Measurements from ENCODE around the gene CDON.
A peak's percentile ranks its signal among the peaks of the same experiment; 100 is the strongest.

CDON gene

DNA sequence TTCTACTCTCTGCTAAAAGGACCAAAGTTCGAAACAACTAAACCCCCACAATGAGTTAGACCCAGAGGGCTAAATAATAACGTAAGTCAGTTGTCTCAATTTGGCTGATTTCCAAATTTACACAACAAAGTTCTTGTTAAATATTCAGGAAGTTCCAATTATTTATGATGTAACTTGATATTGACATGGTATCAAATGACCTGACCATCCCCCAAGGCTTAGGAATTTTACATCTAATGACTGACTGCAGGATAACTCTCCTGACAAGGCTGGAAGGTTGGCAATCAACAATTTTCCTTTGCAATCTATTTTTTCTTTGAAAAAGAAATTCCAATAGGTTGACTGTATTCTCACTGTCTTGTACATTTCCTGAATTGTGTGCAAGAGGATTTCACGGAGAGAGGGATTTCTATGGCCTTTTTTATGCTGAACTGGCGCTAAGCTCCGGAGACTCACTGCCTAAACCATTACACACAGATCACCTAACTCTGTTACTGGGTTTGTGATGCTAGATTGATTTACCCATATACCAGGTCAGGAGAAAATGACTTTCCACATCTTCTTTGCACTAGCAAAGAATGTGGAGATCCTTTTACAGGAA is 9.6 kb upstream of the CDON start:
- Histone ChIP-seq H3K27ac (replicated peaks) (no peak overlapping the region), H3K4me3 (replicated peaks; ENCODE audit: insufficient read depth, low read length) (no peak overlapping the region), H3K27me3 (ENCODE audit: insufficient read depth, poor library complexity, severe bottlenecking) (no peaks in the 10 kb centered on the region)
- TF ChIP-seq POLR2AphosphoS5 (IDR thresholded peaks at IDR 0.05; ENCODE audit: low read depth) (no peak), SPI1 (IDR thresholded peaks at IDR 0.05; ENCODE audit: borderline replicate concordance, low read depth) (no peak), GABPA (IDR thresholded peaks at IDR 0.05; ENCODE audit: low read depth) (no peak)
- TF ChIP-seq, protein P1, sequence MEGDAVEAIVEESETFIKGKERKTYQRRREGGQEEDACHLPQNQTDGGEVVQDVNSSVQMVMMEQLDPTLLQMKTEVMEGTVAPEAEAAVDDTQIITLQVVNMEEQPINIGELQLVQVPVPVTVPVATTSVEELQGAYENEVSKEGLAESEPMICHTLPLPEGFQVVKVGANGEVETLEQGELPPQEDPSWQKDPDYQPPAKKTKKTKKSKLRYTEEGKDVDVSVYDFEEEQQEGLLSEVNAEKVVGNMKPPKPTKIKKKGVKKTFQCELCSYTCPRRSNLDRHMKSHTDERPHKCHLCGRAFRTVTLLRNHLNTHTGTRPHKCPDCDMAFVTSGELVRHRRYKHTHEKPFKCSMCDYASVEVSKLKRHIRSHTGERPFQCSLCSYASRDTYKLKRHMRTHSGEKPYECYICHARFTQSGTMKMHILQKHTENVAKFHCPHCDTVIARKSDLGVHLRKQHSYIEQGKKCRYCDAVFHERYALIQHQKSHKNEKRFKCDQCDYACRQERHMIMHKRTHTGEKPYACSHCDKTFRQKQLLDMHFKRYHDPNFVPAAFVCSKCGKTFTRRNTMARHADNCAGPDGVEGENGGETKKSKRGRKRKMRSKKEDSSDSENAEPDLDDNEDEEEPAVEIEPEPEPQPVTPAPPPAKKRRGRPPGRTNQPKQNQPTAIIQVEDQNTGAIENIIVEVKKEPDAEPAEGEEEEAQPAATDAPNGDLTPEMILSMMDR (IDR thresholded peaks at IDR 0.05; ENCODE audit: insufficient read depth, low read length) = no peak
- TF ChIP-seq, protein P2, sequence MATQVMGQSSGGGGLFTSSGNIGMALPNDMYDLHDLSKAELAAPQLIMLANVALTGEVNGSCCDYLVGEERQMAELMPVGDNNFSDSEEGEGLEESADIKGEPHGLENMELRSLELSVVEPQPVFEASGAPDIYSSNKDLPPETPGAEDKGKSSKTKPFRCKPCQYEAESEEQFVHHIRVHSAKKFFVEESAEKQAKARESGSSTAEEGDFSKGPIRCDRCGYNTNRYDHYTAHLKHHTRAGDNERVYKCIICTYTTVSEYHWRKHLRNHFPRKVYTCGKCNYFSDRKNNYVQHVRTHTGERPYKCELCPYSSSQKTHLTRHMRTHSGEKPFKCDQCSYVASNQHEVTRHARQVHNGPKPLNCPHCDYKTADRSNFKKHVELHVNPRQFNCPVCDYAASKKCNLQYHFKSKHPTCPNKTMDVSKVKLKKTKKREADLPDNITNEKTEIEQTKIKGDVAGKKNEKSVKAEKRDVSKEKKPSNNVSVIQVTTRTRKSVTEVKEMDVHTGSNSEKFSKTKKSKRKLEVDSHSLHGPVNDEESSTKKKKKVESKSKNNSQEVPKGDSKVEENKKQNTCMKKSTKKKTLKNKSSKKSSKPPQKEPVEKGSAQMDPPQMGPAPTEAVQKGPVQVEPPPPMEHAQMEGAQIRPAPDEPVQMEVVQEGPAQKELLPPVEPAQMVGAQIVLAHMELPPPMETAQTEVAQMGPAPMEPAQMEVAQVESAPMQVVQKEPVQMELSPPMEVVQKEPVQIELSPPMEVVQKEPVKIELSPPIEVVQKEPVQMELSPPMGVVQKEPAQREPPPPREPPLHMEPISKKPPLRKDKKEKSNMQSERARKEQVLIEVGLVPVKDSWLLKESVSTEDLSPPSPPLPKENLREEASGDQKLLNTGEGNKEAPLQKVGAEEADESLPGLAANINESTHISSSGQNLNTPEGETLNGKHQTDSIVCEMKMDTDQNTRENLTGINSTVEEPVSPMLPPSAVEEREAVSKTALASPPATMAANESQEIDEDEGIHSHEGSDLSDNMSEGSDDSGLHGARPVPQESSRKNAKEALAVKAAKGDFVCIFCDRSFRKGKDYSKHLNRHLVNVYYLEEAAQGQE (IDR thresholded peaks at IDR 0.05; ENCODE audit: insufficient replicate concordance, low read depth) = no peak
- no peak for DNase-seq (ENCODE audit: low read depth in 1 of 2, low spot score in 1 of 2)

DNA sequence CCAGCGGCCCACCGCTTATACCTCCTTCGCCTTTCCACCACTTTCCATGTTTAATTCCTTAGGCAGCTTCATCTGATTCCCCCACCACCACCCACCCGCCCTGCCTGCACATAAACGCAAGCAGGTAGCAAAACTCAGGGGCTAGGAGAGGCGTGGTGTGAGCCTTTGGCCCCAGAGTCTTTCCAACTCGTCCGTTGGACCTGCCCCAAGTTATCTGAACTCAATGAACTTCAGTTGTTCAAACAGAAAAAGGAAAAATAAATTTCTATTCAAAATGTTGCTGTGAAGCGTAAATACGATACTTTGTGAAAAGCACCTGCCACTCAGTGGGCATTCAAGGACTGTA is 814 bp upstream of the CDON start:
- no peak for TF ChIP-seq GABPA (IDR thresholded peaks at IDR 0.05; ENCODE audit: low read depth)
- TF ChIP-seq SPI1 (IDR thresholded peaks at IDR 0.05; ENCODE audit: borderline replicate concordance, low read depth) = no peak
- no peak for TF ChIP-seq POLR2AphosphoS5 (IDR thresholded peaks at IDR 0.05; ENCODE audit: low read depth)
- TF ChIP-seq, protein P1 (IDR thresholded peaks at IDR 0.05; ENCODE audit: insufficient read depth, low read length) = no peak
- TF ChIP-seq, protein P2 (IDR thresholded peaks at IDR 0.05; ENCODE audit: insufficient replicate concordance, low read depth) = no peak
- Histone ChIP-seq H3K27me3 (ENCODE audit: insufficient read depth, poor library complexity, severe bottlenecking) (peaks cover 13% of the 10 kb centered on the region), H3K4me3 (replicated peaks; ENCODE audit: insufficient read depth, low read length) (peak overlapping the region; percentile 26), H3K27ac (replicated peaks) (no peak overlapping the region)
- no peak for DNase-seq (ENCODE audit: low read depth in 1 of 2, low spot score in 1 of 2)

DNA sequence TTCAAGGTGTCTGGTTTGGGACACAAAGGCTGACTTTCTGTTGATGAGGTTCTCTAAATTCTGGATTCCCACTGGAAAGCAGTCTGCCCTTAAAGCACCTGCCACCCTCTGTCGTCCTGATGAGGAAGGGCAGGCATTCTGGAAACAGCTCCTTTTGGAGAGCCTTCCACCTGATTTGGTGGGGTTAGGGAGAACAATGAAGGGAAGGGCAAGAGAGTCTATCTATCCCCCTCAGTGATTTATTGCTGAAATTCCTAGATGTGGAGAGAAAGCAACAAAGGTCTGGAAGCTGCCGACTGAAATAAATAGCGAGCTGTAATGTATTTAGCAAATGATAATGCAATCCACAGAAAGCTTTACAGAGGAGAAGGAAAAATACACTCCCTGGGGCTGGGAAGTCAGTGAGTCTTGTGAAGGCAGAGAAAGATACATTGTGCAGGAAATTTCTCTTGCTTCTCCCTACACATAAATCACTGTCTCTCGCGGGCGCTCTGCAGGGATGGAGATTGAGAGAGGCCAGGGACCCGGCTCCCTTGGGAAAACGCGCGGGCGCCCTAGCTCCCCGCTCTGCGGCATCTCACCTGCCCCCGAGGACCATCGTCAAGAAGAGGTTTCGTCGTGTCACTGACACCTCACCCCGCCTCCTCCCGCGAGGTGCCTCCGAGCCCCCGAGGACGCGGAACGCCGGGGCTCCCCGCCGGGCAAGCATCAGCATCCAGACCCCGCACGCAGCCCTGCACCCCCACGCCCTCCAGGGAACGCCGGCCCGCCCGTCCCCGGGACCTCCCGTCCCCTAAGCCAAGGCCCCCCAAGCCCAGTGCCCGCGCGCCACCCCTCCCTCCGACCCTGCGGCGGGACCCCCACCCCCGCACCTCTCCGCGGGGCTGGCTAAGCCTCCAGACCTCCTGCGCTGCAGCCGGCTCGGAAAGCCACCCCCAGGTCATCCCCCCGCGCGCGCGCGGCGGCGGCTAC is 673 bp downstream of the CDON start:
- TF ChIP-seq, protein P1 (IDR thresholded peaks at IDR 0.05; ENCODE audit: insufficient read depth, low read length) = no peak
- no peak for DNase-seq (ENCODE audit: low read depth in 1 of 2, low spot score in 1 of 2)
- peaks cover 17% of the 10 kb centered on the region for H3K27me3 ChIP-seq (ENCODE audit: insufficient read depth, poor library complexity, severe bottlenecking)
- no peak overlapping the region for H3K27ac ChIP-seq (replicated peaks)
- peak overlapping the region; percentile 62 for H3K4me3 ChIP-seq (replicated peaks; ENCODE audit: insufficient read depth, low read length)

Measured in HL-60 (cell line).